Kidney epithelial cell (primary cell): ENCODE measurements around the gene GJD4. TPM values are rescaled to one million over a fixed set of nuclear protein-coding genes. Genes with fewer than 3 reads are reported as not detected.

Source experiments
- DNase-seq: peaks from one replicate; pipeline ENCODE4 v3.0.0-alpha.2; 2010; ENCODE audit warnings: low read depth
- H3K27me3 ChIP-seq: 2 replicates; pipeline ENCODE4 v1.6.0; 2011; ENCODE audit warnings: low read length; ENCODE audit not compliant: control insufficient read depth, insufficient read depth
- H3K36me3 ChIP-seq: 2 replicates; pipeline ENCODE4 v1.5.1; 2011; ENCODE audit warnings: low read length; ENCODE audit not compliant: control insufficient read depth, insufficient read depth
- H3K4me3 ChIP-seq: 2 replicates; pipeline ENCODE4 v1.5.1; 2011; ENCODE audit warnings: low read depth, mild to moderate bottlenecking, control low read depth, low read length
- total RNA-seq: library from RNA; depleted of rRNA; stranded (reverse); fragments of >200 nt; gene quantifications from 2 replicates; pipeline ENCODE4 v1.2.3, GENCODE V29; 2015
- TF ChIP-seq, protein P1 (sequence below): IDR thresholded peaks from 2 replicates; pipeline ENCODE4 v1.5.1; 2011; ENCODE audit warnings: mild to moderate bottlenecking, moderate library complexity, low read length, control low read depth, inconsistent platforms; ENCODE audit not compliant: insufficient read depth, poor library complexity, severe bottlenecking

Gene GJD4
- total RNA-seq, 1 donor from 2014 or later: not detected

DNA sequence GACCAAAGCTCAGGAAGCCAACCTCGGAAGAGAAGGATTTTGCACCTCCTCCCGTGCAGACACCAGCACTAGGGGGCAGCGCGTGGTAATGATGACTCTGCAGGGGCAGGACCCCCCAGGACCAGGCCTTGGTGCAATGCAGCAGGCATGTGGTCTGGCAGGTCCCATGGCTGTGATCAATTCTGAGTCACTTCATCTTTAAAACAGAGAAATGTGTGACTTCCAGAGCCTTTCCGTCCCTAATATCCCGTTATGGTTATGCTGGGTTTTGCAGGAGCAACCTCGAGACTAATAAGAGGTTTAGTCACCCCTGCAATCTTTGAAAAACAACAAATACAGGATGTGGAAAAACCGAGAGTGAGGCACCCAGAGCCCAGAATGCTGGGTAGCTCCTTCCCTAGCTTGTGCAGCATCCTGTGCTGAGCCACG is 30.2 kb upstream of the GJD4 start:
- TF ChIP-seq, protein P1, sequence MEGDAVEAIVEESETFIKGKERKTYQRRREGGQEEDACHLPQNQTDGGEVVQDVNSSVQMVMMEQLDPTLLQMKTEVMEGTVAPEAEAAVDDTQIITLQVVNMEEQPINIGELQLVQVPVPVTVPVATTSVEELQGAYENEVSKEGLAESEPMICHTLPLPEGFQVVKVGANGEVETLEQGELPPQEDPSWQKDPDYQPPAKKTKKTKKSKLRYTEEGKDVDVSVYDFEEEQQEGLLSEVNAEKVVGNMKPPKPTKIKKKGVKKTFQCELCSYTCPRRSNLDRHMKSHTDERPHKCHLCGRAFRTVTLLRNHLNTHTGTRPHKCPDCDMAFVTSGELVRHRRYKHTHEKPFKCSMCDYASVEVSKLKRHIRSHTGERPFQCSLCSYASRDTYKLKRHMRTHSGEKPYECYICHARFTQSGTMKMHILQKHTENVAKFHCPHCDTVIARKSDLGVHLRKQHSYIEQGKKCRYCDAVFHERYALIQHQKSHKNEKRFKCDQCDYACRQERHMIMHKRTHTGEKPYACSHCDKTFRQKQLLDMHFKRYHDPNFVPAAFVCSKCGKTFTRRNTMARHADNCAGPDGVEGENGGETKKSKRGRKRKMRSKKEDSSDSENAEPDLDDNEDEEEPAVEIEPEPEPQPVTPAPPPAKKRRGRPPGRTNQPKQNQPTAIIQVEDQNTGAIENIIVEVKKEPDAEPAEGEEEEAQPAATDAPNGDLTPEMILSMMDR: peak; percentile 37
- Histone ChIP-seq H3K36me3 (no peaks in the 10 kb centered on the region), H3K4me3 (no peak overlapping the region), H3K27me3 (peaks cover 2% of the 10 kb centered on the region)
- DNase-seq: peak; percentile 47

DNA sequence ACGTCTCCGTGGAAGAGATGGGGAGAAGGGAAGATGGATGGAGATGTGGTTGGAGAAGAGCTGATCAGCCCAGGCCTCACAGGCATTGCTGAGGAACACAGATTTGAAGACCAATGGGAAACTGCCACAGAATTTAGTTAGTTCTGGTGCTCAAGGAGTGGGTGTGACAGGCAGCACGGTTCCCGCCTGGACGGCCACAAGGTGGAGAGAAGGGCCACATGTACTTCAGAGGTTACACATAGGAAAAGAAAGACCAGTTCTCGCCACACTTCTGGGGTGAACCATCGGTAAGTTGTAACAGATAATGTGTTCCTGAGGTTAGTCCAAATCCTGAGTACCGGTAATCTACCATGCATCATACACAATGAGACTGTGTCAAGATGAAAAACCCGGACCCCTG is 29.5 kb upstream of the GJD4 start:
- Histone ChIP-seq H3K4me3 (no peak overlapping the region), H3K27me3 (peaks cover 2% of the 10 kb centered on the region), H3K36me3 (no peaks in the 10 kb centered on the region)
- TF ChIP-seq, protein P1: no peak
- no peak for DNase-seq

DNA sequence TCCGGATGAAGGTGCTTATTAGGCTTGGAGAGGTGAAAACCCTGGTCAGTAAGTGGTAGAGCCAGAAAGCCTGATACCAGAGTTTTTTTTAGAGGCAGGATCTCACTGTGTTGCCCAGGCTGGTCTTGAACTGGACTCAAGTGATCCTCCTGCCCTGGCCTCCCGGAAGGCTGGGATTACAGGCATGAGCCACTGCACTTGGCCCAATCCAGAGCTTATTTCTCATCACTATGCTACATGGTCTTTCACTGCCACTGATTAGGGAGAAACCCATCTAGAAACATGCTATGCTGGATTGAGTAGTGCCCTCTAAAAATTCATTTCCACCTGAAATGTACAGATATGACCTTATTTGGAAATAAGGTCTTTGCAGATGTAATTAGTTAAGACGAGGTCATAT is 28.4 kb upstream of the GJD4 start:
- Histone ChIP-seq H3K4me3 (no peak overlapping the region), H3K27me3 (peaks cover 2% of the 10 kb centered on the region), H3K36me3 (no peaks in the 10 kb centered on the region)
- TF ChIP-seq, protein P1: no peak
- DNase-seq: no peak

DNA sequence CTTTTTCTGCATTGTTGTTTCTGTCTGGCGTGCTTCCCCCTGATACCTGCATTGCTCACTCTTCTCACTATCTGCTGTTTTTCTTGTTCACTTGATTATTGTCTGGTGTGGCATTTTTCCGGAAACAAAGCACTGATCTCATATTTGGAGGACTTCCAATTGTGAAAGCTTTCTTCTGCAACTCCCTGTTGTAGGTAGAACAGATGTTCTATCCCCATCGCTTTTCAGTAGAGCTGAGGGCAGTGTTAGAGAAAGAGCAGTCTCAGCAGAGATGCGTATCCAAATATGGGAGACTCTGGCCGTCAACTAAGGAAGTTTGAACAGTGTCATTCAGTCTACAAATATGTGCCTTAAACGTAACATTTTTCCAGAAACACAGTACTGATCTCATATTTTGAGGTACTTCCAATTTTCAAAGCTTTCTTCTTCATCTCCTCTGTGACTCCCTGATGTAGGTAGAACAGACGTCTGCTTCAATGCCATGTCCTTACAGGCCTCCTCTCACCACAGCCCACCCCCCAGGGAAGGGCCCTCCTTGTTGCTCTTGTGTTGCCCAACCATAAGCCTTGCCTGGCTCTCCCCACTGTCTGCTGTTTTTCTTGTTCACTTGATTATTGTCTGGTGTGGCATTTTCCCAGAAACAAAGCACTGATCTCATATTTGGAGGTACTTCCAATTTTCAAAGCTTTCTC is 27.1 kb upstream of the GJD4 start:
- DNase-seq: no peak
- TF ChIP-seq, protein P1: no peak

DNA sequence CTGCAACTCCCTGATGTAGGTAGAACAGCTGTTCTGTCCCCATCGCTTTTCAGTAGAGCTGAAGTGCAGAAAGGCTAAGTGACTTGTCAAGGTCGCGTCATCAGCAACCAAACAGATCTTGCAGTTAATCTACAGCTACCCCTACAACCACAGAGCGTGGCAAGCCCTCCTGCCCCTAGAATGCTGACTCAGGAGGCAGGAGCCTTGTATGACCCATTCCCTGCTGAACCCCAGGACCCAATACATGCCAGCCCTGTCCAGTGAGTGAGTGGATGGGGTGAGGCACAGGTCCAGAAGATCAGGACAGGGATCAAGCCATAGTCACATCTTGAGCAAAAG is 26.6 kb upstream of the GJD4 start:
- no peak for DNase-seq
- TF ChIP-seq, protein P1: no peak
- peaks cover 2% of the 10 kb centered on the region for H3K27me3 ChIP-seq
- no peaks in the 10 kb centered on the region for H3K36me3 ChIP-seq
- no peak overlapping the region for H3K4me3 ChIP-seq

More for the DNA sequence above, 27.1 kb upstream of the GJD4 start:
- Histone ChIP-seq H3K36me3 (no peaks in the 10 kb centered on the region), H3K27me3 (peaks cover 2% of the 10 kb centered on the region), H3K4me3 (no peak overlapping the region)

DNA sequence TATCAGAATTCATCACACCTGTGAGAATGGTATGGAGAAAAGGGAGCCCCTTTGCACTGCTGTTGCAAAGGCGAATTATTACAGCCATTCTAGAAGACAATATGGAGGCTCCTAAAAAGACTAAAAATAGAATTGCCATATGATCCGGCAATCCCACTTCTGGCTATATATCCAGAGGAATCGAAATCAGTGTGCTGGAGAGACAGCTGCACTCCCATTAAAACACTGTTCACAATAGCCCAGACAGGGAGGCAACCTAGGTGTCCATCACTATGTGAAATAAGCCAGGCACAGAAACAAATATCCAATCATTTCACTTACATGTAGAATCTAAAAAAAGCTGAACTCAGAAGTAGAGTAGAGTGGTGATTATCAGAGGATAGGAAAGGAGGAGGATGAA is 26.0 kb upstream of the GJD4 start:
- H3K27me3 ChIP-seq: peaks cover 2% of the 10 kb centered on the region
- H3K36me3 ChIP-seq: no peaks in the 10 kb centered on the region
- DNase-seq: no peak
- TF ChIP-seq, protein P1: no peak
- H3K4me3 ChIP-seq: no peak overlapping the region
